NCI-H1694 (cell line): Measurements from ENCODE around the gene GAPVD1.
"Not testable (repeated sequence)": the region's sequence is repeated elsewhere in the genome, so short reads cannot be mapped to it uniquely, and the experiment has no call there.

ENCODE experiments used
- DNase-seq: peaks from one replicate; lab custom pipeline; 2025; lab: John Stamatoyannopoulos, UW

Gene GAPVD1

GRCh38 chr9:125255781-125256391 is 5.7 kb upstream of the GAPVD1 start:
- peak; percentile 23 for DNase-seq

GRCh38 chr9:125258160-125258785 is 3.4 kb upstream of the GAPVD1 start:
- no peak for DNase-seq

GRCh38 chr9:125258832-125259534 is 2.6 kb upstream of the GAPVD1 start:
- no peak for DNase-seq

GRCh38 chr9:125260561-125260960 is 1.1 kb upstream of the GAPVD1 start:
- no peak for DNase-seq

GRCh38 chr9:125262294-125262991 is 817 bp downstream of the GAPVD1 start:
- DNase-seq, result peak; percentile 5

- not testable (repeated sequence) for DNase-seq
Measured at GRCh38 chr9:125264068-125264467, 2.4 kb downstream of the GAPVD1 start.

- DNase-seq, result no peak
Measured at GRCh38 chr9:125268394-125269013, 6.9 kb downstream of the GAPVD1 start.

- DNase-seq, result no peak
Measured at GRCh38 chr9:125269014-125269397, 7.4 kb downstream of the GAPVD1 start.

- DNase-seq, result no peak
Measured at GRCh38 chr9:125271081-125271480, 9.5 kb downstream of the GAPVD1 start.

GRCh38 chr9:125272697-125273096 is 11.1 kb downstream of the GAPVD1 start:
- no peak for DNase-seq

GRCh38 chr9:125276771-125277170 is 15.1 kb downstream of the GAPVD1 start:
- DNase-seq, result no peak

- DNase-seq, result no peak
Measured at GRCh38 chr9:125277411-125277810, 15.8 kb downstream of the GAPVD1 start.

- DNase-seq, result peak; percentile 60
Measured at GRCh38 chr9:125280945-125281344, 19.3 kb downstream of the GAPVD1 start.

GRCh38 chr9:125284855-125285254 is 23.2 kb downstream of the GAPVD1 start:
- no peak for DNase-seq

- not testable (repeated sequence) for DNase-seq
Measured at GRCh38 chr9:125286935-125287433, 25.4 kb downstream of the GAPVD1 start.

- no peak for DNase-seq
Measured at GRCh38 chr9:125293134-125293533, 31.5 kb downstream of the GAPVD1 start.

GRCh38 chr9:125295657-125296056 is 34.0 kb downstream of the GAPVD1 start:
- no peak for DNase-seq

- no peak for DNase-seq
Measured at GRCh38 chr9:125296843-125297372, 35.3 kb downstream of the GAPVD1 start.

GRCh38 chr9:125297917-125298316 is 36.3 kb downstream of the GAPVD1 start:
- no peak for DNase-seq

- no peak for DNase-seq
Measured at GRCh38 chr9:125302241-125302640, 40.6 kb downstream of the GAPVD1 start.

- DNase-seq, result no peak
Measured at GRCh38 chr9:125304273-125304672, 42.6 kb downstream of the GAPVD1 start.

GRCh38 chr9:125312411-125312810 is 50.8 kb downstream of the GAPVD1 start:
- no peak for DNase-seq
